Transverse colon (tissue), 4 donors: Measurements from ENCODE around the gene CCT6A. TPM values are rescaled to one million over a fixed set of nuclear protein-coding genes. Genes with fewer than 3 reads are reported as not detected.
A peak's percentile ranks its signal among the peaks of the same experiment; 100 is the strongest.

Experiments used
- DNase-seq: peaks from one replicate; pipeline ENCODE4 v3.0.0-alpha.2; 2019
- H3K27ac ChIP-seq, 4 donors: fragments of 200-600 bp; sonication (generic); 2 replicates each; pipeline ENCODE4 v1.5.1; 2016 to 2018; ENCODE audit warnings: inconsistent platforms in 4 of 4
- H3K27me3 ChIP-seq: fragments of 200-600 bp; sonication (generic); 2 replicates; pipeline ENCODE4 v1.5.1; 2017; ENCODE audit warnings: inconsistent platforms
- H3K36me3 ChIP-seq, 4 donors: fragments of 200-600 bp; sonication (generic); 2 replicates each; pipeline ENCODE4 v1.5.1; 2017 to 2019; ENCODE audit warnings: inconsistent platforms in 4 of 4
- H3K4me1 ChIP-seq, 4 donors: fragments of 200-600 bp; sonication (generic); 2 replicates each; pipeline ENCODE4 v1.5.1; 2017 to 2020; ENCODE audit warnings: inconsistent platforms in 4 of 4
- H3K4me3 ChIP-seq, 4 donors: fragments of 200-600 bp; sonication (generic); 1 replicate in 1 of 4; 2 replicates in 3 of 4; pipeline versions ENCODE4 v1.5.1 to v1.6.1; 2017 to 2019; ENCODE audit warnings: inconsistent platforms in 4 of 4
- H3K9me3 ChIP-seq, 2 donors: fragments of 200-600 bp; sonication (generic); 2 replicates each; pipeline ENCODE4 v1.5.1; 2017 to 2019; ENCODE audit warnings: inconsistent platforms in 2 of 2
- EP300 ChIP-seq: sonication (generic); formaldehyde crosslinking; IDR thresholded peaks from one replicate; pipeline ENCODE4 v1.6.1; 2017; ENCODE audit warnings: antibody characterized with exemption, low read depth
- POLR2A ChIP-seq: fragments of 450-650 bp; IDR thresholded peaks from one replicate; pipeline ENCODE4 v1.6.1; 2016; ENCODE audit warnings: antibody characterized with exemption, mild to moderate bottlenecking, moderate library complexity
- POLR2AphosphoS5 ChIP-seq, 3 donors: sonication (generic); formaldehyde crosslinking; IDR thresholded peaks; one replicate each; pipeline ENCODE4 v1.6.1; 2016; ENCODE audit warnings: antibody characterized with exemption in 3 of 3
- WGBS, 2 donors: methylation state at CpG; one replicate each; pipeline ENCODE4 v1.1.5; 2018; ENCODE audit warnings: low coverage in 1 of 2; 5-methylcytosine and 5-hydroxymethylcytosine counted together
- in situ Hi-C, 4 donors: fragments of 200-750 bp; cut with MboI; loops; one replicate each; pipeline versions ENCODE4 v1.15.0 to v1.15.1; 2017; ENCODE audit warnings: low sequenced_read_pairs in 3 of 4, low pct_ligation_motif_present in 1 of 4, low pct_unique_long_range_greater_than_20kb in 1 of 4
- intact Hi-C: fragments of 100-400 bp; cut with DNase I; formaldehyde crosslinking; loops from one replicate; pipeline ENCODE4 v1.15.1; 2023; ENCODE audit warnings: low total_unique reads
- total RNA-seq, 4 donors: library from RNA; depleted of rRNA; stranded (reverse); fragments of >200 nt; gene quantifications; one replicate each; pipeline ENCODE4 v1.1.0, GENCODE V29; 2016
- TF ChIP-seq, protein P1 (sequence below), 5 experiments: fragments of 200-600 bp in 3 of 5; fragments of 450-650 bp in 2 of 5; sonication (generic) in 3 of 5; IDR thresholded peaks; 1 replicate in 2 of 5; 2 replicates in 3 of 5; pipeline ENCODE4 v1.5.1; 2016 to 2017; ENCODE audit warnings: antibody characterized with exemption in 5 of 5, inconsistent platforms in 3 of 5, mild to moderate bottlenecking in 2 of 5, moderate library complexity in 1 of 5

CCT6A gene
- total RNA-seq, 4 donors from 2014 or later = 47.9 to 92.9 (median 70.9) TPM

DNA sequence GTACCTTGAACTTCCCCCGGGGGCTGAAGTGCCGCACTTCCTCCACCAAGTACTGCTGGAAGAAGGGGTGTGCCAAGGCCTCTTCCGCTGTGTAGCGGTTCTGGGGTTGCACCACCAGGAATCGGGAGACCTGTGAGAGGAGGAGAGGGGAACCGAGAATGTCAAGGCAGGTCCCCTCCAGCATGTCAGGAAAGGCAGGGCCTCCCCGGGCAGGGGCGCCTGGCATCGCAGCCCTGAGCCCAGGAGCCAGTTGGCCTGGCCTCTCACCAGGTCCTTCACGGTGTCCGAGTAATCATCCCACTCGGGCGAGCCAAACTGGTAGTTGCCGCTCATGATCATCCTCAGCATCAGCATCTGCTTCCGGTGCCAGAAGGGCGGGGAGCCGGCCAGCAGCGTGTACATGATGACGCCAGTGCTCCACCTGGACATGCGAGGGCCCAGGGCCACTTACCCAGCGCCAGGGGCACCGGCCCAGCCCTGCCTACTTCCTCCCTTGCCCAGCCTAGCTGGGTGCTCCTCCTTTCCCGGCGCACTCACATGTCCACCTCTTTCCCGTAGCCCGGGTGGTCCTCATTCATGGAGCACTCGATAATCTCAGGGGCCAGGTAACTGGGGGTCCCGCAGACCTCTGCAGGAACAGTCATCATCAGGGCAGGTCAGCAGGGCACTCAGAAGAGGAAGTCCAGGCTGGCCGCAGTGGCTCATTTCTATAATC, 30.2 kb downstream of the CCT6A start:
- Histone ChIP-seq H3K36me3 (no peaks in the 10 kb centered on the region), H3K27me3 (no peaks in the 10 kb centered on the region), H3K9me3 (no peaks in the 10 kb centered on the region), H3K4me3 (no peak overlapping the region), H3K27ac (no peak overlapping the region), H3K4me1 (peaks cover 6 to 20% (median 10%) of the 10 kb centered on the region in 4 donors)
- intact Hi-C loops (no loop called here), in situ Hi-C loops (no loop called here)
- no peak for TF ChIP-seq POLR2A
- no peak for TF ChIP-seq POLR2AphosphoS5 (IDR thresholded peaks at IDR 0.05)
- TF ChIP-seq, protein P1, sequence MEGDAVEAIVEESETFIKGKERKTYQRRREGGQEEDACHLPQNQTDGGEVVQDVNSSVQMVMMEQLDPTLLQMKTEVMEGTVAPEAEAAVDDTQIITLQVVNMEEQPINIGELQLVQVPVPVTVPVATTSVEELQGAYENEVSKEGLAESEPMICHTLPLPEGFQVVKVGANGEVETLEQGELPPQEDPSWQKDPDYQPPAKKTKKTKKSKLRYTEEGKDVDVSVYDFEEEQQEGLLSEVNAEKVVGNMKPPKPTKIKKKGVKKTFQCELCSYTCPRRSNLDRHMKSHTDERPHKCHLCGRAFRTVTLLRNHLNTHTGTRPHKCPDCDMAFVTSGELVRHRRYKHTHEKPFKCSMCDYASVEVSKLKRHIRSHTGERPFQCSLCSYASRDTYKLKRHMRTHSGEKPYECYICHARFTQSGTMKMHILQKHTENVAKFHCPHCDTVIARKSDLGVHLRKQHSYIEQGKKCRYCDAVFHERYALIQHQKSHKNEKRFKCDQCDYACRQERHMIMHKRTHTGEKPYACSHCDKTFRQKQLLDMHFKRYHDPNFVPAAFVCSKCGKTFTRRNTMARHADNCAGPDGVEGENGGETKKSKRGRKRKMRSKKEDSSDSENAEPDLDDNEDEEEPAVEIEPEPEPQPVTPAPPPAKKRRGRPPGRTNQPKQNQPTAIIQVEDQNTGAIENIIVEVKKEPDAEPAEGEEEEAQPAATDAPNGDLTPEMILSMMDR (IDR thresholded peaks at IDR 0.05) = no peak
- TF ChIP-seq EP300 = no peak
- 96% methylated on average over 29 of the region's 29 CpGs; no CpG with 5 or more reads in 1 of the 2 donors for WGBS, 2 donors
- DNase-seq = no peak

DNA sequence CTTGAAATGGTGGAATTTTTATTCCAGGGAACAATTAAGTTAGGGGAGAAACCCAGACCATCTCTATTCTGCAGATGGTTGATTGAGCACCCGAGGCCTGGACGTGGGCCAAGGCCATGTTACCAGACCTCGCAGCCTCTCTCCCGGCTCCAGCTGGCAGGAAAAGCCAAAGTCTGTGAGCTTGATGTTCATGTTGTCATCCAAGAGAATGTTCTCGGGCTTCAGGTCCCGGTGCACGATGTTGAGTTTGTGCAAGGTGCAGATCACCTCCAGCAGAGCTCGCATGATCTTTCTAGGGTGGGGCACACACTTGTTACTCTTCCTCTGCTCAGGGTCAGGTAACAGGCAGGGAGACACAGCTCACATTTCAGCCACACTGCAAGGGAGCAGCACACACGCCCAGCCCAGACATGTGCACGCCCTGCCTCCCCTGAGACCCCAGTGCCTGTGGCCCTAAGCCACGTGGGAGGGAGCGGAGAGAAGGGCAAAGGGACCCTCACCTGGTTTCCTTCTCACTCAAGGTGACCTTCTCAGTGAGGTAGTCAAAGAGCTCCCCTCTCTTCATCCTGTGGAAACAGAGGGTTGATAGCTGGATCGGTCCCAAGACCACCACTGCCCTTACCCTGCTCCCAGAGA, 31.7 kb downstream of the CCT6A start:
- no peak for TF ChIP-seq POLR2AphosphoS5 (IDR thresholded peaks at IDR 0.05)
- TF ChIP-seq, protein P1 (IDR thresholded peaks at IDR 0.05) = no peak
- TF ChIP-seq EP300 = no peak
- TF ChIP-seq POLR2A = no peak
- intact Hi-C loops (no loop called here), in situ Hi-C loops (no loop called here)
- no peak overlapping the region for H3K4me3 ChIP-seq
- H3K27ac ChIP-seq = peak overlapping the region in 1 of 4 donors; percentile 48
- no peaks in the 10 kb centered on the region for H3K36me3 ChIP-seq
- no peak for DNase-seq
- WGBS, 2 donors = 60% methylated on average over 13 of the region's 13 CpGs; no CpG with 5 or more reads in 1 of the 2 donors
- H3K27me3 ChIP-seq = no peaks in the 10 kb centered on the region
- no peaks in the 10 kb centered on the region for H3K9me3 ChIP-seq
- peaks cover 6 to 20% (median 10%) of the 10 kb centered on the region in 4 donors for H3K4me1 ChIP-seq

DNA sequence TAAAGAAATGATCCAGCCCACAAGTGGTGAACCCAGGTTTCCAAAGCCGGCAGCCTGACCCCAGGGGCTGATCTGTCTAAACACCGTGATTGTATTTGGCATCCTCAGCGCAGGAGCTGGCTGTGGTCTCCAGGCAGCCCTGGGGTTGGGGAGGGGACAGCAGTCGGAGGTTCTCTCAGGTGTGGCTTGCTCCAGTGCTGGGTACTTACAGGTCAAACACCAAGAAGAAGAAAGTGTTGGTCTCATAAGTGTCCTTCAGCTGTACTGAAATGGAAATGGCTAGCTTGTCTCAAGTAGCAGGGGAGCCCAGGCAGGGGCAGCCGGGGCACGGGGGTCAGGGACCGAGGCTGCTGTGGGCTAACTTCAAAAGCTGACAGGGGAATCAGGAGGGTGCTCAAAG, 35.2 kb downstream of the CCT6A start:
- in situ Hi-C loops = no loop called here
- no peaks in the 10 kb centered on the region for H3K9me3 ChIP-seq
- H3K27ac ChIP-seq = no peak overlapping the region
- no peak for TF ChIP-seq EP300
- TF ChIP-seq POLR2AphosphoS5 (IDR thresholded peaks at IDR 0.05) = no peak
- TF ChIP-seq, protein P1 (IDR thresholded peaks at IDR 0.05) = no peak
- no peak for TF ChIP-seq POLR2A
- DNase-seq = no peak
- H3K4me3 ChIP-seq = no peak overlapping the region
- 95% methylated on average over 7 of the region's 7 CpGs; no CpG with 5 or more reads in 1 of the 2 donors for WGBS, 2 donors
- H3K27me3 ChIP-seq = no peaks in the 10 kb centered on the region
- intact Hi-C loops = no loop called here
- no peaks in the 10 kb centered on the region for H3K36me3 ChIP-seq
- H3K4me1 ChIP-seq = peaks cover 0 to 8% (median 7%) of the 10 kb centered on the region in 4 donors

DNA sequence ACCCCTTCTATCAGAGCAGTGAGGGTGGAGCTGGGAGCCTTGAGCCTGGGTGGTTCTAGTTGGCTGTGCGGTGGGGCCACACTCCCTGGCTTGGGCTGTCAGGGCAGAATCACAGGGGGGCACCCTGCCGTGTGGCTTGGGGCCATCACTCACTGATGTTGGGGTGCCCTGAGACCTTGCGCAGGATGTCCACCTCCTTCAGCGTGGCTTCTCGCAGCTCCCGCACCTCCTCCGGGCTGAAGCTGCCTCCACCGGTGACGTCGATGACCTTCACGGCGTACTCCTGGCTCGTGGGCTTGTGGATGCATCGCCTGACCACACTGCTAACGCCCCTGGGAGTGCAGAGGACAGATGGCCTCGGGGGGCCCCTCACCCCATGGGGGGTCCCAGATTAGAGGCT, 35.9 kb downstream of the CCT6A start:
- in situ Hi-C loops = no loop called here
- H3K27ac ChIP-seq = no peak overlapping the region
- WGBS, 2 donors = 92% methylated on average over 16 of the region's 16 CpGs; no CpG with 5 or more reads in 1 of the 2 donors
- no peak overlapping the region for H3K4me3 ChIP-seq
- DNase-seq = no peak
- intact Hi-C loops = no loop called here
- H3K4me1 ChIP-seq = peaks cover 0 to 15% (median 11%) of the 10 kb centered on the region in 4 donors
- H3K36me3 ChIP-seq = no peaks in the 10 kb centered on the region
- no peaks in the 10 kb centered on the region for H3K27me3 ChIP-seq
- no peak for TF ChIP-seq POLR2A
- TF ChIP-seq POLR2AphosphoS5 (IDR thresholded peaks at IDR 0.05) = no peak
- no peak for TF ChIP-seq EP300
- TF ChIP-seq, protein P1 (IDR thresholded peaks at IDR 0.05) = no peak
- H3K9me3 ChIP-seq = no peaks in the 10 kb centered on the region
